Measurements from ENCODE around the gene SORCS2. TPM values are rescaled to one million over a fixed set of nuclear protein-coding genes. Genes with fewer than 3 reads are reported as not detected.

SORCS2 gene
- polyA plus RNA-seq, 3 donors = 0.46 to 0.55 TPM; not detected in 1

DNA sequence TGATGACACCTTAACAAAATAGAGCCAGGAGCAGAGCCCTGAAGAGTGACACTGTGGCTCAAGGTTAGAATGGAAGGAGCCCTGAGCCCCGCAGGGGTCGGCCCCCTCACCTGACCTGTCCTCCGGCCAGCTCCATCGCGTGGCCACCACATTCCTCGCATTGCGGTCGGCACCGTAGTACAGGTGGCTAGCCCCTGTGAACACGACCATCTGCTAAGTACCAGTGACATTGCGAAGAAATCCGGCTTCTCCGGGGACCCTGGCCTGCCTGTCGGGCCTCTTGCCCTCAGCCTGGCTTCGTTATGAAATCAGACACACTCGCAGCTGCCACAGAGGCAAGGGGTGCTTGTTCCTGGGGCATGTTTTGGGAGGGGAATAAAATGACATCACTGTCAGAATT lies 568.4 kb downstream of the SORCS2 start:
- intact Hi-C loops (cut with micrococcal nuclease) = no loop called here

DNA sequence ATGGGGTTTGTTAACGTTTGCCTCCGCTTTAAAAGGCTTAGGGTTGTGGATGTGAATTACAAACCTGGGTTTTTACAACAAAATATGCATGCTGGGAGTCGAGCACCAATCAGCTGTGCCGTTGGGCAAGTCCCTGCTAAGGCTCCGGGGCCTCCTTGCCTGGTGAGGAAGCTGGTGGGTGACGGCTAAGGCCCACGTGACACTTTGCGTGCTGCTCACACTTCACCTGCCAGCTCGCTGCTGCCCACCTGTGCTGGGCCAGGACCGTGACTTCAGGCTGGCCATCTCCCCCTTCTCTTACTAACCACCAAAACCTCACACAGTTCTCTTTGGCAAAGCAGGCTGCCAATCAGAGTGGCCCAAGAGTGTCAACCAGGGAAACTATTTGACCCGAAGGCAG lies 569.0 kb downstream of the SORCS2 start:
- Mint-ChIP-seq H3K27me3 (ENCODE audit: low read depth in 3 of 3) (peaks cover 8 to 21% (median 10%) of the 10 kb centered on the region in 3 donors), H3K36me3 (peaks cover 0 to 8% of the 10 kb centered on the region in 2 donors), H3K27ac (no peak overlapping the region), H3K9me3 (peaks cover 0 to 4% (median 0%) of the 10 kb centered on the region in 7 donors), H3K4me1 (peaks cover 5% of the 10 kb centered on the region), H3K4me3 (no peak overlapping the region)
- intact Hi-C loops (cut with micrococcal nuclease) = no loop called here
- no peak for DNase-seq
- no peaks in the 10 kb centered on the region for H3K4me1 ChIP-seq (ENCODE audit: control insufficient read depth in 1 of 2, insufficient read depth in 2 of 2, low read length in 2 of 2)
- no peaks in the 10 kb centered on the region for H3K27me3 ChIP-seq (ENCODE audit: control insufficient read depth in 2 of 2, insufficient read depth in 2 of 2, low read length in 2 of 2)
- H3K4me3 ChIP-seq (replicated peaks in 1 of 3; ENCODE audit: low read depth in 2 of 3, low read length in 3 of 3) = no peak overlapping the region
- H3K27ac ChIP-seq (ENCODE audit: low read depth in 1 of 2, low read length in 2 of 2) = no peak overlapping the region
- H2AFZ ChIP-seq (ENCODE audit: insufficient read depth, low read depth, low read length, poor library complexity, severe bottlenecking) = no peak overlapping the region
- no peak overlapping the region for H3K9ac ChIP-seq (ENCODE audit: insufficient read depth, low read length, poor library complexity, severe bottlenecking)
- no peaks in the 10 kb centered on the region for H3K9me3 ChIP-seq (replicated peaks in 1 of 2; ENCODE audit: control insufficient read depth in 1 of 2, insufficient read depth in 1 of 2, low read length in 2 of 2)
- no peaks in the 10 kb centered on the region for H3K79me2 ChIP-seq (ENCODE audit: insufficient read depth, low read length)
- TF ChIP-seq, protein P1, sequence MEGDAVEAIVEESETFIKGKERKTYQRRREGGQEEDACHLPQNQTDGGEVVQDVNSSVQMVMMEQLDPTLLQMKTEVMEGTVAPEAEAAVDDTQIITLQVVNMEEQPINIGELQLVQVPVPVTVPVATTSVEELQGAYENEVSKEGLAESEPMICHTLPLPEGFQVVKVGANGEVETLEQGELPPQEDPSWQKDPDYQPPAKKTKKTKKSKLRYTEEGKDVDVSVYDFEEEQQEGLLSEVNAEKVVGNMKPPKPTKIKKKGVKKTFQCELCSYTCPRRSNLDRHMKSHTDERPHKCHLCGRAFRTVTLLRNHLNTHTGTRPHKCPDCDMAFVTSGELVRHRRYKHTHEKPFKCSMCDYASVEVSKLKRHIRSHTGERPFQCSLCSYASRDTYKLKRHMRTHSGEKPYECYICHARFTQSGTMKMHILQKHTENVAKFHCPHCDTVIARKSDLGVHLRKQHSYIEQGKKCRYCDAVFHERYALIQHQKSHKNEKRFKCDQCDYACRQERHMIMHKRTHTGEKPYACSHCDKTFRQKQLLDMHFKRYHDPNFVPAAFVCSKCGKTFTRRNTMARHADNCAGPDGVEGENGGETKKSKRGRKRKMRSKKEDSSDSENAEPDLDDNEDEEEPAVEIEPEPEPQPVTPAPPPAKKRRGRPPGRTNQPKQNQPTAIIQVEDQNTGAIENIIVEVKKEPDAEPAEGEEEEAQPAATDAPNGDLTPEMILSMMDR (IDR thresholded peaks at IDR 0.05) = no peak
- H4K20me1 ChIP-seq (ENCODE audit: insufficient read depth, low read length) = no peaks in the 10 kb centered on the region
- H3K4me2 ChIP-seq (replicated peaks; ENCODE audit: extremely low read depth, low read length, poor library complexity, severe bottlenecking) = no peak overlapping the region
- no peaks in the 10 kb centered on the region for H3K36me3 ChIP-seq (replicated peaks in 1 of 2; ENCODE audit: control insufficient read depth in 1 of 2, insufficient read depth in 2 of 2, low read length in 2 of 2)
- 85% methylated on average over 9 of the region's 11 CpGs for WGBS (ENCODE audit: insufficient coverage)

More for the DNA sequence above, 568.4 kb downstream of the SORCS2 start:
- H3K4me3 ChIP-seq (replicated peaks in 1 of 3; ENCODE audit: low read depth in 2 of 3, low read length in 3 of 3) = no peak overlapping the region
- H3K4me1 ChIP-seq (ENCODE audit: control insufficient read depth in 1 of 2, insufficient read depth in 2 of 2, low read length in 2 of 2) = no peaks in the 10 kb centered on the region
- TF ChIP-seq, protein P1 (IDR thresholded peaks at IDR 0.05) = no peak
- H3K27me3 Mint-ChIP-seq (ENCODE audit: low read depth in 3 of 3) = peaks cover 8 to 23% (median 10%) of the 10 kb centered on the region in 3 donors
- peaks cover 0 to 8% of the 10 kb centered on the region in 2 donors for H3K36me3 Mint-ChIP-seq
- no peaks in the 10 kb centered on the region for H3K36me3 ChIP-seq (replicated peaks in 1 of 2; ENCODE audit: control insufficient read depth in 1 of 2, insufficient read depth in 2 of 2, low read length in 2 of 2)
- H3K4me2 ChIP-seq (replicated peaks; ENCODE audit: extremely low read depth, low read length, poor library complexity, severe bottlenecking) = no peak overlapping the region
- no peak overlapping the region for H3K27ac ChIP-seq (ENCODE audit: low read depth in 1 of 2, low read length in 2 of 2)
- no peak overlapping the region for H3K9ac ChIP-seq (ENCODE audit: insufficient read depth, low read length, poor library complexity, severe bottlenecking)
- no peaks in the 10 kb centered on the region for H4K20me1 ChIP-seq (ENCODE audit: insufficient read depth, low read length)
- H3K9me3 ChIP-seq (replicated peaks in 1 of 2; ENCODE audit: control insufficient read depth in 1 of 2, insufficient read depth in 1 of 2, low read length in 2 of 2) = no peaks in the 10 kb centered on the region
- no peaks in the 10 kb centered on the region for H3K79me2 ChIP-seq (ENCODE audit: insufficient read depth, low read length)
- H3K27ac Mint-ChIP-seq = no peak overlapping the region
- H3K4me1 Mint-ChIP-seq = peaks cover 5% of the 10 kb centered on the region
- WGBS (ENCODE audit: insufficient coverage) = 82% methylated on average over 15 of the region's 16 CpGs
- peaks cover 0 to 4% (median 0%) of the 10 kb centered on the region in 7 donors for H3K9me3 Mint-ChIP-seq
- no peak overlapping the region for H3K4me3 Mint-ChIP-seq
- no peak overlapping the region for H2AFZ ChIP-seq (ENCODE audit: insufficient read depth, low read depth, low read length, poor library complexity, severe bottlenecking)
- no peak for DNase-seq
- no peaks in the 10 kb centered on the region for H3K27me3 ChIP-seq (ENCODE audit: control insufficient read depth in 2 of 2, insufficient read depth in 2 of 2, low read length in 2 of 2)

Data from CD14-positive monocyte (primary cell).